Stimulated activated CD8-positive, alpha-beta memory T cell treated with anti-CD3 and anti-CD28 coated beads, Interleukin-2, amount 100 ng/mL, for 48 hours (primary cell): ENCODE results near the gene NKAP.
"Not testable (repeated sequence)": the region's sequence is repeated elsewhere in the genome, so short reads cannot be mapped to it uniquely, and the experiment has no call there.

Experiments used
- DNase-seq, 2 donors: peaks; one replicate each; pipeline ENCODE4 v3.0.0-alpha.2; 2020; ENCODE audit warnings: low read depth in 2 of 2

The NKAP gene

GRCh38 chrX:119943185-119943988 lies at the start of gene NKAP:
NKAP (minus strand) TSS chrX:119943751; CDS start chrX:119943605, 146 bp downstream.
- DNase-seq, result peak; percentile 50 to 68

- DNase-seq, result no peak
Observed at GRCh38 chrX:119991005-119991787, 47.6 kb upstream of the NKAP start.

GRCh38 chrX:119990556-119991004 lies 47.0 kb upstream of the NKAP start:
- no peak for DNase-seq

GRCh38 chrX:119989905-119990555 lies 46.5 kb upstream of the NKAP start:
- DNase-seq, result no peak

- no peak for DNase-seq
Observed at GRCh38 chrX:119986203-119986602, 42.7 kb upstream of the NKAP start.

- no peak for DNase-seq
Observed at GRCh38 chrX:119984652-119985051, 41.1 kb upstream of the NKAP start.

GRCh38 chrX:119983494-119983893 lies 39.9 kb upstream of the NKAP start:
- DNase-seq, result no peak

GRCh38 chrX:119982145-119982544 lies 38.6 kb upstream of the NKAP start:
- DNase-seq, result no peak

GRCh38 chrX:119981286-119982070 lies 37.9 kb upstream of the NKAP start:
- no peak for DNase-seq

GRCh38 chrX:119977172-119977571 lies 33.6 kb upstream of the NKAP start:
- DNase-seq, result not testable (repeated sequence)

GRCh38 chrX:119971184-119971583 lies 27.6 kb upstream of the NKAP start:
- no peak for DNase-seq

- DNase-seq, result no peak
Observed at GRCh38 chrX:119970574-119970973, 27.0 kb upstream of the NKAP start.

GRCh38 chrX:119966837-119967236 lies 23.3 kb upstream of the NKAP start:
- DNase-seq, result not testable (repeated sequence)

GRCh38 chrX:119960625-119961024 lies 17.1 kb upstream of the NKAP start:
- DNase-seq, result no peak

GRCh38 chrX:119955807-119956570 lies 12.4 kb upstream of the NKAP start:
- peak; percentile 30 to 50 for DNase-seq

GRCh38 chrX:119954374-119954773 lies 10.8 kb upstream of the NKAP start:
- no peak for DNase-seq

- no peak for DNase-seq
Observed at GRCh38 chrX:119948381-119948780, 4.8 kb upstream of the NKAP start.

- no peak for DNase-seq
Observed at GRCh38 chrX:119945481-119945880, 1.9 kb upstream of the NKAP start.

GRCh38 chrX:119942831-119943184 lies 743 bp downstream of the NKAP start:
- no peak for DNase-seq

GRCh38 chrX:119942173-119942819 lies 1.3 kb downstream of the NKAP start:
- DNase-seq, result no peak
